Nephron progenitor cell (in vitro differentiated cells): ENCODE measurements around the gene ZNF48.

Experiments
- DNase-seq: peaks from one replicate; pipeline ENCODE4 v3.0.0; 2021
- H3K27ac Mint-ChIP-seq: 2 replicates; pipeline ENCODE4 v1.8.0; 2021; ENCODE audit warnings: mild to moderate bottlenecking, moderate library complexity, mixed read lengths
- H3K27me3 Mint-ChIP-seq: 2 replicates; pipeline ENCODE4 v1.8.0; 2021; ENCODE audit warnings: mild to moderate bottlenecking, low read depth, mixed read lengths; ENCODE audit not compliant: poor library complexity
- H3K36me3 Mint-ChIP-seq: 2 replicates; pipeline ENCODE4 v1.8.0; 2021; ENCODE audit warnings: low read depth, mixed read lengths
- H3K4me1 Mint-ChIP-seq: 2 replicates; pipeline ENCODE4 v1.8.0; 2021; ENCODE audit warnings: mixed read lengths
- H3K4me3 Mint-ChIP-seq: 2 replicates; pipeline ENCODE4 v1.8.0; 2021; ENCODE audit warnings: mild to moderate bottlenecking, moderate library complexity, mixed read lengths
- H3K9me3 Mint-ChIP-seq: 2 replicates; pipeline ENCODE4 v1.8.0; 2021; ENCODE audit warnings: mild to moderate bottlenecking, moderate library complexity, mixed read lengths
- CTCF ChIP-seq: fragments of 200-600 bp; sonication (generic); IDR thresholded peaks from 2 replicates; pipeline ENCODE4 v1.5.0; 2021; ENCODE audit warnings: antibody characterized with exemption

Gene ZNF48

GRCh38 chr16:30378236-30379157 is 16.7 kb upstream of the ZNF48 start:
- peaks cover 74% of the 10 kb centered on the region for H3K4me1 Mint-ChIP-seq
- no peak for TF ChIP-seq CTCF
- peak overlapping the region; percentile 86 for H3K4me3 Mint-ChIP-seq
- H3K27ac Mint-ChIP-seq = peak overlapping the region; percentile 100
- peaks cover 5% of the 10 kb centered on the region for H3K36me3 Mint-ChIP-seq
- peaks cover under 1% of the 10 kb centered on the region for H3K27me3 Mint-ChIP-seq
- peak; percentile 100 for DNase-seq
- no peaks in the 10 kb centered on the region for H3K9me3 Mint-ChIP-seq

- H3K36me3 Mint-ChIP-seq = peaks cover 5% of the 10 kb centered on the region
- peaks cover 4% of the 10 kb centered on the region for H3K27me3 Mint-ChIP-seq
- H3K9me3 Mint-ChIP-seq = no peaks in the 10 kb centered on the region
- H3K27ac Mint-ChIP-seq = peak overlapping the region; percentile 98
- H3K4me1 Mint-ChIP-seq = peaks cover 78% of the 10 kb centered on the region
- H3K4me3 Mint-ChIP-seq = peak overlapping the region; percentile 86
- TF ChIP-seq CTCF = no peak
- DNase-seq = no peak
Observed at GRCh38 chr16:30379158-30379783, 15.9 kb upstream of the ZNF48 start.

GRCh38 chr16:30380072-30380802 is 15.0 kb upstream of the ZNF48 start:
- Mint-ChIP-seq H3K4me3 (peak overlapping the region; percentile 86), H3K9me3 (no peaks in the 10 kb centered on the region), H3K36me3 (peaks cover 5% of the 10 kb centered on the region), H3K27ac (peak overlapping the region; percentile 98), H3K4me1 (peaks cover 70% of the 10 kb centered on the region), H3K27me3 (peaks cover 4% of the 10 kb centered on the region)
- DNase-seq = no peak
- no peak for TF ChIP-seq CTCF

GRCh38 chr16:30380803-30381208 is 14.4 kb upstream of the ZNF48 start:
- DNase-seq = no peak
- Mint-ChIP-seq H3K4me1 (peaks cover 64% of the 10 kb centered on the region), H3K36me3 (peaks cover 9% of the 10 kb centered on the region), H3K27me3 (peaks cover 4% of the 10 kb centered on the region), H3K4me3 (peak overlapping the region; percentile 52), H3K27ac (peak overlapping the region; percentile 98), H3K9me3 (peaks cover 4% of the 10 kb centered on the region)
- no peak for TF ChIP-seq CTCF

GRCh38 chr16:30381291-30382041 is 13.8 kb upstream of the ZNF48 start:
- no peak for TF ChIP-seq CTCF
- Mint-ChIP-seq H3K36me3 (peaks cover 9% of the 10 kb centered on the region), H3K9me3 (peaks cover 4% of the 10 kb centered on the region), H3K27me3 (peaks cover 4% of the 10 kb centered on the region), H3K4me1 (peaks cover 60% of the 10 kb centered on the region), H3K4me3 (no peak overlapping the region), H3K27ac (peak overlapping the region; percentile 98)
- DNase-seq = peak; percentile 53
